Hematopoietic multipotent progenitor cell (in vitro differentiated cells): ENCODE data around the gene CDC16. TPM values are rescaled to one million over a fixed set of nuclear protein-coding genes. Genes with fewer than 3 reads are reported as not detected.
"Not testable (repeated sequence)": the region's sequence is repeated elsewhere in the genome, so short reads cannot be mapped to it uniquely, and the experiment has no call there.

Source experiments
- DNase-seq, 3 donors: peaks; one replicate each; pipeline ENCODE4 v3.0.0-alpha.2; 2011 to 2015; ENCODE audit warnings: low read depth in 2 of 3, low spot score in 2 of 3
- total RNA-seq: library from RNA; depleted of rRNA; stranded (reverse); fragments of >200 nt; gene quantifications from one replicate; pipeline ENCODE4 v1.2.3, GENCODE V29; 2012

CDC16 gene
- total RNA-seq: 32.3 TPM

DNA sequence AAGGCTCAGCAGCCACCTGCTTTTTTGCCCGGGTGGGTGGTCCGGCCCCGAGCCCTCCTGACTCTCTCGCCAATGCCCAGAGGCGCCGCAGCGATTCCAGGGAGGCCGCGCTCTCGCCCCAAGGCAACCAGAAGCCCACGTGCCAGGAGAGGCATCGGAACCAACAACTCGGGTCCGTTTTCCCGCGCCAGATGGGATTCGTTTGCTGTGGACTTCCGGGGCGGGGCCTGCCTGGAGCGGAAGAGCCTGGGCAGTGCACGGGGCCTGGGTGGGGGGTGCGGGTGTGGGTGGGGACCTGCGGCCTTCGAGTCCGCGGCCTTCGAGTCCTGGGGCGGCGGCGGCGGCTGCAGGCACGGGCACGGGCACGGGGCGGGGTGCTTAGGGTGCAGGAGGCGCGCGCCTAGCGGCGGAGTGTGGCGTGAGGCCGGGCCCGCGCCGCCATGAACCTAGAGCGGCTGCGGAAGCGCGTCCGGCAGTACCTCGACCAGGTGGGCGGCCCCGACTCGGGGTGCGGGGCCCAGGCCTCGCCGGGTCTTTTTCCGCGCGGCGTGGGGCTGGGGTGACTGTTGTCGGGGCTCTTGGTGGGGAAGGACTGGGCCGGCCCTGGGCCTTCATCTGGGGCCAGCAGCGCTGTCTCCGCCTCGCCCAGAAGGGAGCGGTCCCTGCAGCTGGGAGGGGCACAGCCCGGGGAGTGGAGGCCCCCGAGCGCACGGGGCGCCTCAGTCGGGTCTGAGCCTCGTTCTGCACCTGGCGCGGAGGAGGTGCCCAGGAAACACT is at the start of gene CDC16:
TSS of gene CDC16 (plus strand) at position 253 of the 777 bp plus-strand sequence. CDS start at position 441, 188 bp downstream.
- peak; percentile 61 to 90 (median 89) for DNase-seq

GRCh38 chr13:114185182-114185971 is 49.3 kb upstream of the CDC16 start:
- no peak for DNase-seq

DNA sequence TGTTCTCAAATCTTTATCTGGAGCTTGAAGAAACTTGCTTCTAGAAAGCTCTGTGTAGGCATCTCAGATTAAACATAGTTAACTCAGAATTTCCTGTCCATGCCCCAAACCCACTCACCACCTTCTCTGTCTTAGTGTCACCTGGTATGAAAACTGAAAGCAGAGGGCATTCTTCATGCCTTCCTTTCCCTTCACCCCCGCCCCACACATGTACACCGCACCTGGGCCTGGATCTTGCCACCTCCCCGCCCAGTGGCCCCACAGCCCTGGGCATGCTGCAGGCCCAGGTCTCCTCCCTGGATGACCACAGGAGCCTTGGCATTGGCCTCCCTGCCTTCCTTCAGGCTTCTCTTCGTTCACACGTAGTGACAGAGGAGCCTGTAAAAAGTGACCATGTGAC is 39.8 kb upstream of the CDC16 start:
- no peak for DNase-seq

DNA sequence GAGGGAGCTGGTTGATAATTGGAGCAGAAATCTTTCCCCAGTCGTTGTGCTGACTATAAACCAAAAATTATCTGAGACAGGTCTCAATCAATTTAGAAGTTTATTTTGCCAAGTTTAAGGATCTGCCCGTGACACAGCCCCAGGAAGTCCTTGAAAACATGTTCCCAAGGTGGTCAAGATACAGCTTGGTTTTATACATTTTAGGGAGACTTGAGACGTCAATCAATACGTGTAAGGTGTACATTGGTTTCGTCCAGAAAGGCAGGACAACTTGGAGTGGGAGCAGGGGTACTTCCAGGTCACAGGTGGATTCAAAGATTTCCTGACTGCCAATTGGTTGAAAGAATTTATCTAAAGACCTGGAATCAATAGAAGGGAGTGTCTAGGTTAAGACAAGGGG is 38.1 kb upstream of the CDC16 start:
- DNase-seq: no peak

GRCh38 chr13:114198556-114198955 is 36.1 kb upstream of the CDC16 start:
- no peak for DNase-seq

DNA sequence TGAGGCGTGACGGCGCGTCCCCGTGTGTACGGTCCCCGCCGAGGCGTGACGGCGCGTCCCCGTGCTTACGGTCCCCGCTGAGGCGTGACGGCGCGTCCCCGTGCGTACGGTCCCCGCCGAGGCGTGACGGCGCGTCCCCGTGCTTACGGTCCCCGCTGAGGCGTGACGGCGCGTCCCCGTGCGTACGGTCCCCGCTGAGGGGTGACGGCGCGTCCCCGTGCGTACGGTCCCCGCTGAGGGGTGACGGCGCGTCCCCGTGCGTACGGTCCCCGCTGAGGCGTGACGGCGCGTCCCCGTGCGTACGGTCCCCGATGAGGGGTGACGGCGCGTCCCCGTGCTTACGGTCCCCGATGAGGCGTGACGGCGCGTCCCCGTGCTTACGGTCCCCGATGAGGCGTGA is 35.2 kb upstream of the CDC16 start:
- DNase-seq: not testable (repeated sequence)

- DNase-seq: no peak
These were observed 34.7 kb upstream of the CDC16 start for GRCh38 chr13:114199954-114200353.

DNA sequence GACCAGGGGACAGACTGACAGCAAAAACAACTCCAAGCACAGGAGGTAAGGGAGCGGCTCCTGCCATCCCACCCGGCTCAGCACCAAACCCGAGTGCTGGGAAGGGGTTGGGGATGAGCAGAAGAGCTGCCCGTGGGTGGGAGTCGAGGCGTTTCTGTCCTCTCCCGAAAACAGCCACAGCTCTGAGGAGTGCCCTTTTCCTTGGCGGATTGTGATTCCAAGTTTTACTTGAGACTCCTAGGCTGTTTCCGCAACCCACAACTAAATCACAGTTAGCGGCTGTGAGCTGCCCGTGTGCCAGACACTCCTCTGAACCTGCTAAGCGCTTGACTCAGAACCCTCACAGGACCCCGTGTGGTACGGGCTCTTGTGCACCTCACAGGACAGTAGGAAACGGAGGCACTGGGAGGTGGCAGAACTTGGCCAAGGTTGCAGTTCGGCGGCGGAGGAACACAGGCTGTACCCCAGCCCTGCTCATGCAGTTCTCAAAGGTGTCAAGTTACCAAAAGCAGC is 34.2 kb upstream of the CDC16 start:
- DNase-seq: no peak

- no peak for DNase-seq
These were observed 32.1 kb upstream of the CDC16 start for GRCh38 chr13:114202581-114202980.

DNA sequence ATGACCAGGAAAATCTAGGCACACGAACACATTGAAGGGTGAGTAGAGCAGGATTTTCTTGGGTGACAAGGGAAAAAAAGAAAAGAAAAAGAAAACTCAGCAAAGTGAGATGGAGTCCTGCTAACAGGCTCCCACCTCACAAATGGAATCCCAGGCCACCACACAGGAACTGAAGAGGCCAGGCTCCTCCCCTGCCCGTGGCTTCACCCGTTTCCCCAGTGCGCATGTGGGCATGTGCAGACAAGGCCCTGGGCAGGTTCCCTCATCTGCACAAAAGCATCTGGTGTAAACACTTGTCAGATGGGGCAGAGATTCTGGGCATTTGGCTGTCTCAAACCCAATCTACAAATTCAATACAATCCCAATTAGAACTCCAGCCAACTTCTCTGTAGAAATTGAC is 31.2 kb upstream of the CDC16 start:
- DNase-seq: no peak

DNA sequence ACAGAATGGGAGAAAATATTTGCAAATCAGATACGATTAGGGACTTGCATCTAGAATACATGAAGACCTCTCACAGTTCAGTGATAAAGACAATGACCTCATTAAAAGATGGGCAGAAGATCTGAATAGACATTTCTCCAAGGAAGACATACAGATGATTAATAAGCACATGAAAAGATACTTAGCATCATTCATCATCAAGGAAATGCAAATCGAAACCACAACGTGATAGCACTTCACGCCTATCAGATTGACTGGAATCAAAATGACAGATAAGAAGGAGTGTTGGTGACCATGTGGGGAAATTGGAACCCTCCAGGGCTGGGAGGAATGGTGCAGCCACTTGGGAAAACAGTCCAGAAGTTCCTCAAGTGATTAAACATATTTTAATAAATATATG is 29.8 kb upstream of the CDC16 start:
- no peak for DNase-seq

GRCh38 chr13:114208134-114208533 is 26.6 kb upstream of the CDC16 start:
- DNase-seq: no peak

- no peak for DNase-seq
These were observed 23.1 kb upstream of the CDC16 start for GRCh38 chr13:114211446-114212157.

DNA sequence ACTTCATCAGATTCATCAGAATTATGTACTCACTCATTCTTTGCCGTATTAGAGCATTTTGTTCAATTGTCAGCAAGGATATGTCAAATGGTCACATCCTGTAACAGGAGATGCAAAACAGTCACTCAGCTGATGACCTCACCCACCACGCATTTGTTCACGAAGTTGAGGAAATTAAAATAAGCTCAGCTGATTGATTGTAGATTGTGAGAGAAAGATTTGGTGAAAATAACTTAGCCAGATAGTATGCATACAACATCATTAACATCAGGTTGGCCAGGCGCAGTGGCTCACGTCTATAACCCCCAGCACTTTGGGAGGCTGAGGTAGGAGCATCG is 22.6 kb upstream of the CDC16 start:
- no peak for DNase-seq

GRCh38 chr13:114213980-114214379 is 20.7 kb upstream of the CDC16 start:
- DNase-seq: no peak

DNA sequence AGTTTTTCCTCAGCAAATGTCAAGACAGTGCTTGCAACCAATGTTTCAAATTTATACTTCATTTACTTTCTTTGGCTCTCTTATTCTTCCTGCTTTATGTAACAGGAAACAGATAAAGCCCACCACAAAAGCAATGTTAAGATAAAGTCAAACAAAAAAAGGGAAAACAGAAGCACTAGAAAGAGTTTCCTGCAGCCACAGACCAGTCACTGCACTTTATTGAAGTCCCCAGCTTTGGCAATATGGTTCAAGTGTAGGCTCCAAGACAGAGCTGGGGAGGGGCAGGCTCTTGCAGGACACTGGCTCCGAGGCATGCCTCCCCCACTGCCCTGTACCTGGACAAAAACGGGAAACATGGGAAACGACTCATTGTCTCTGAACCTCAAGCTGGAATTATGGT is 15.3 kb upstream of the CDC16 start:
- peak in 1 of 3 donors; percentile 50 for DNase-seq

GRCh38 chr13:114222461-114222968 is 12.2 kb upstream of the CDC16 start:
- DNase-seq: peak in 2 of 3 donors; percentile 91 to 96

DNA sequence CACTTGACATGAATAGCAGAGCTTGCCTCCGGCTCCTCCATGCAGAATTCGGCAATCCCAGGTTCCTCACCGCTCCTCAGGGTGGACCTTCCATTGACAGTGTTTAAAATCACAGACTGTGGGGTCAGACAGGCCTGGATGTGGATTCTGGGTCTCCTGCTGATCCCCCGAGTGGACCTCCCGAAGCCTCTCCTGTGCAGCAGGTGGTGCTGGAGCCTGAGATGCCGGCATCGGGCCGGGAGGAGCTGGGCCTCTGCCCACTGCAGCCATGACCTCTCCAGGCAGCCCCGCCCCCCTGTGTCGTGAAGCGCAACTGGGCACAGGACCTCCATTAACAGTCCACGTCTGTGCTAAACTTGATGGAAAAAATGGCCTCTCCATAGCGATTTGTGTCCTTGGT is 10.5 kb upstream of the CDC16 start:
- DNase-seq: no peak

DNA sequence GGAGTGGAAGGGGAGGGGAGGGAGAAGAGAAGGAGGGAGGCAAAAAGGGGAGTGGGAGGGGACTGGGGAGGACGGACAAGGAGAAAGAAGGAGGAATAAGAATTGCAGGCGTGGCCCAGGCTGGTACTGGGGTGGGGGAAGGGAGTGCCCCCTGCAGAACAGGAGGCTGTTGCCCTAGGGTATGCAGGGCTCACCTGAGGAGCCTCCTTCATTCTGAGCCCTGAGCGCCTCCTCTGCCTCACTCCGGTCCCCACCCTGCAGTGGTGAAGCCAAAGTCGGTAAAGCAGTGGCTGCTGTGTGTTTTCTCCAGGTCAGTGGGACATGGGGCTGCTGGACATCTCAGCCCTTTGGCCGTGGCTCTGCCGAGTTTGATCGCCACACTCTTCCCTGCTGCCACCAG is 9.1 kb upstream of the CDC16 start:
- DNase-seq: no peak

GRCh38 chr13:114226088-114226487 is 8.6 kb upstream of the CDC16 start:
- peak in 1 of 3 donors; percentile 26 for DNase-seq

DNA sequence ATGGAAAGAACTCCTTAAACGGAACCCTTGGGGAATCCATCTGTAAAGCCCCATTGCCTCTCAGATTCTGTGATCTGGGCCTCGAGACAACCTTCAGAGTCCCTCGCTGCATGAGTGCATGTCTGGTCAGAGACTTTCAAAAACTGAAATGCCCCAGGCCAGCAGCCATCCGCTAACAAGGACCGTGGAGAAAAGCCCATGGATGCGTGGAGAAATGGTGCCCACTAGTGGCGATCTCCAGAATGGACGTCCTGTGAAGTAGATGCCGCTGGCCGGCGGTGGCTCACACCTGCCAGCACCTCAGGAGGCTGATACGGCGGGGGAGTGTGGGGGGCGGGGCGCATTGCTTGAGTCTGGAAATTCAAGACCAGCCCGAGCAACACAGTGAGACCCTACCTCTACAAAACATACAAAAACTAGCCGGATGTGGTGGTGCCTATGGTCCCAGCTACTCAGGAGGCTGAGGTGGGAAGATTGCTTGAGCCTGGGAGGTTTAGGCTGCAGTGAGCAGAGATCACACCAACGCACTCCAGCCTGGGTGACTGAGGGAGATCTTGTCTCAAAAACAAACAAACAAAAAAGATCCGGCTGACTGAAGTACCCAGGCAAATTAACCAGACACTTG is 7.9 kb upstream of the CDC16 start:
- DNase-seq: peak; percentile 71 to 85 (median 73)
